Adrenal gland (tissue), 5 donors: ENCODE measurements around the gene TCERG1L.

ENCODE experiments used
- POLR2A ChIP-seq, 2 donors: fragments of 450-650 bp; IDR thresholded peaks; one replicate each; pipeline ENCODE4 v1.6.1; 2017; ENCODE audit warnings: antibody characterized with exemption in 2 of 2, mild to moderate bottlenecking in 2 of 2, moderate library complexity in 1 of 2
- TF ChIP-seq, protein P1 (sequence below), 6 experiments: fragments of 450-650 bp in 4 of 6; fragments of 200-600 bp in 2 of 6; sonication (generic) in 1 of 6; IDR thresholded peaks; 1 replicate in 5 of 6; 2 replicates in 1 of 6; pipeline versions ENCODE4 v1.5.1 to v1.8.0; 2016 to 2021; ENCODE audit warnings: antibody characterized with exemption in 6 of 6, mild to moderate bottlenecking in 2 of 6, moderate library complexity in 1 of 6
- donor health status: DM: no; HTN: no; CAD: no.

DNA sequence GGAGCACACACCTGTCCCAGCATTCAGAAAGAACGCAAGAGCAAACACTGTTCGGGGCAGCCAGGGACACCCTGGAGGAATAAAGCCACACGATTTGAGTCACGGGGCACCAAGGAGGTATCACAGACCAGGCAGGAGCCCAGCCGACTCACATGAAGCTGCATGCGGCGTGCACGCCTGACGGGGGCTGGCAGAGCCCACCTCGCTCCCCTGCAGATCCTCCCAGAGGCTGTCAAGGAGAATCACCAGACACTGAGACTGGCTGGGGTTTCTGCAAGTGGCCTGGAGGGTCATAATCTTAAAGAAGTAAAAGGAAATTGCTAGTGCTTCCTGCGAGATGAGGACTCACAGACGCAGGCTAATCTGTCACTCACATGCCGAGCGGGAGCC lies 61.6 kb downstream of the TCERG1L start:
- no peak for TF ChIP-seq POLR2A (IDR thresholded peaks at IDR 0.05)
- TF ChIP-seq, protein P1, sequence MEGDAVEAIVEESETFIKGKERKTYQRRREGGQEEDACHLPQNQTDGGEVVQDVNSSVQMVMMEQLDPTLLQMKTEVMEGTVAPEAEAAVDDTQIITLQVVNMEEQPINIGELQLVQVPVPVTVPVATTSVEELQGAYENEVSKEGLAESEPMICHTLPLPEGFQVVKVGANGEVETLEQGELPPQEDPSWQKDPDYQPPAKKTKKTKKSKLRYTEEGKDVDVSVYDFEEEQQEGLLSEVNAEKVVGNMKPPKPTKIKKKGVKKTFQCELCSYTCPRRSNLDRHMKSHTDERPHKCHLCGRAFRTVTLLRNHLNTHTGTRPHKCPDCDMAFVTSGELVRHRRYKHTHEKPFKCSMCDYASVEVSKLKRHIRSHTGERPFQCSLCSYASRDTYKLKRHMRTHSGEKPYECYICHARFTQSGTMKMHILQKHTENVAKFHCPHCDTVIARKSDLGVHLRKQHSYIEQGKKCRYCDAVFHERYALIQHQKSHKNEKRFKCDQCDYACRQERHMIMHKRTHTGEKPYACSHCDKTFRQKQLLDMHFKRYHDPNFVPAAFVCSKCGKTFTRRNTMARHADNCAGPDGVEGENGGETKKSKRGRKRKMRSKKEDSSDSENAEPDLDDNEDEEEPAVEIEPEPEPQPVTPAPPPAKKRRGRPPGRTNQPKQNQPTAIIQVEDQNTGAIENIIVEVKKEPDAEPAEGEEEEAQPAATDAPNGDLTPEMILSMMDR (IDR thresholded peaks at IDR 0.05), result no peak
